Endometrium (tissue), 2 donors: ENCODE results near the gene E2F2.

Experiments
- FAIRE-seq: peaks from 2 replicates; lab custom pipeline; 2012; peaks lifted over from hg19 to GRCh38; lab: Jason Lieb, UNC
- donor health status: control.
- donor health status: control.

E2F2 gene

DNA sequence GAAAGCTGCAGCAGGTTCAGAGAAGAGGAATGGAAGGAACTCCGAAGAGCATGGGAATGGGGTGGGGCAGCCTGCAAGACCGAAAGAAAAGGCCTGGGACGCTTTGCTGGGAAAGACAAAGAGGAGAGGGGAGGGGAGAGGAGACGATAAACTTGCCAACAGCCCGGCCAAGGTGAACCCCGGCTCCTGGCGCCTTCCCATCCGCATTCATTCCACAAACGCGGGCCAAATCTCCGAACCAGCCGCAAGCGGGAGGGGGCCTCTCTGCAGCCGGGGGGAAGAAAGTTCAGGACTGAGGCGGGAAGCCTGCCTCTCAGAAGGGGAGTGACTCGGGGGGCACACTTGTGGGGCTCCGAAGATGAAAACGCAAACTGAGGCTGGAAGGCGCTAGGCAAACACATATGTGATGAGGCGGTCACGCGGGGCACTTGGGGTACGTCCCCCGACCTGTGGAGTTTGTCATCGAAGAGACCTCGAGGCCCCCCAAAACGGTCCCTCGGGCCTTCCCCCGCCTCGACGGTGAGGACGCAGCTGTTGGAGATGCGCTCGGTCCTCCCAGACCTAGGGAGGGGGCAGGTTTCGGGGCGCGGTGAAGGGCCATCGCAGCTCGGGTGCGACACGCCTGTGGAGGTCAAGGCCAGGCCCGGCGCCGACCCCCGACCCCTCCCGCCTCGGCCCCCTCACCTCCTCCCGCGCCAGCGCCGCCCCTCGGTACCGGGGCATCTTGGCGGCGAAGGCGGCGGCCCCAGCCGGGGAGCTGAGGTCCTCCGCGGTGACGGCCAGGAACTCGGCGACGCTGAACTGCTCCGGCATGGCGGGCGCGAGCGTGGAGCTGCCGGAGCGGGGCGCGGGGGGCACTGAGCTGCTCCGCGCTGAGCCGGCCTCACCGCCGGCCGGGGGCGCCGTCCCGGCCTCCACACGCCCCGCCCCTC is 47.4 kb downstream of the E2F2 start, which contains the start of gene ASAP3:
Gene ASAP3, minus strand, starts transcription at position 859 of the 932 bp plus-strand sequence. Its CDS starts 46 bp downstream, at position 813.
- FAIRE-seq, result no peak

DNA sequence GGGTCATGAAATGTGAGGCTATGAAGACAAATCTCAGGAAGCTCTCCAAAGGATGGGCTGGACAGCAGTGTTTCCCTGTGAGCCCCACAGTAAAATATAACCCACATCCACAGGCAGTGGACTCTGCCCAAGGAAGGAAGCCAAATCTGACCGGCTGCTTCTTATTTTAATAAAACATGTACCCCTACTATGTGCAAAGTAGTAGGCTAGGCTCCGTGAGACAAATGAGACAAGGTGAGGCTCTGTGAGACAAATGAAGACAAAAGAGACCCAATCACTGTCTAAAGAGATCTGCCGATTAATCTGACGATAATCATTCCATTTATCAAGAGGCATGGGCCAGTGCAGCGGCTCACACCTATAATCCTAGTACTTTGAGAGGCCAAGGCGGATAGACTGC is 49.1 kb downstream of the E2F2 start:
- FAIRE-seq, result no peak

- FAIRE-seq, result no peak
These were observed 49.9 kb downstream of the E2F2 start for GRCh38 chr1:23481026-23481597.

- FAIRE-seq, result no peak
These were observed 50.6 kb downstream of the E2F2 start for GRCh38 chr1:23480187-23481025.

DNA sequence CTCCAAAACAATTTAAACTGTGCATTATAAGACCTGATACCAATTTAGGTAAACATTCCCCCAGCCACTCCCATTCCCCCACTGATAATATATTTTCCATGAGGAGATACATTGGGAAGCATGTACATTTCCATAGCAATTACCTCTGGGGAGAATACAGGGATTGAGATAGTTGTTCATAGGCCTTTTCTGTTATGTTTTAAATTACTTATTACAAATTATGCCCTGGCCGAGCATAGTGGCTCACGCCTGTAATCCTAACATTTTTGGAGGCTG is 51.4 kb downstream of the E2F2 start:
- FAIRE-seq, result no peak

GRCh38 chr1:23478896-23479665 is 52.0 kb downstream of the E2F2 start:
- FAIRE-seq, result no peak

- FAIRE-seq, result no peak
These were observed 53.5 kb downstream of the E2F2 start for GRCh38 chr1:23477359-23478144.

GRCh38 chr1:23475641-23476040 is 55.4 kb downstream of the E2F2 start:
- no peak for FAIRE-seq

DNA sequence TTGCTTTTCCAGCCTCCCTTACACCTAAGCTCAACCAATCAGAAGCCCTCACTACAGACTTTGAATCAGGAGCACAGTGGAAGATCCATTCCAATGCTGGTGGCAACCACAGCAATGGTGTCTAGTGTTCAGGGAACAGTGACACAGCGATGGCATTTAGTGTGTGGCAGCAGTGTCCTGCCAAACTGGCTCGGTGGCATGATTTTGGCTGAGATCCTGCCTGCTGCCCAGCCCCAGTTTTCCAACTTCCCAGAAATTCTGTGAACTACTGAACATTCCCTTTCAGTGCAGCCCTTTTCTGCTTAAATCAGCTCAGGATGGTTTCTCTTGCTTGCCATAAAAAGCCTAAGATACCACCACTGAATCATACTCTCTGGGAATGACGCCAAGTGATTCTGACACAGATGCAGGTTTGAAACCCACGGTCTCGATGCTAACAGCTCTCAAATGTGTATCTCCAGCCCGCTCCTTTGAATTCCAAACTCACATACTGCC is 55.9 kb downstream of the E2F2 start:
- no peak for FAIRE-seq

- no peak for FAIRE-seq
These were observed 57.8 kb downstream of the E2F2 start for GRCh38 chr1:23473037-23473800.

DNA sequence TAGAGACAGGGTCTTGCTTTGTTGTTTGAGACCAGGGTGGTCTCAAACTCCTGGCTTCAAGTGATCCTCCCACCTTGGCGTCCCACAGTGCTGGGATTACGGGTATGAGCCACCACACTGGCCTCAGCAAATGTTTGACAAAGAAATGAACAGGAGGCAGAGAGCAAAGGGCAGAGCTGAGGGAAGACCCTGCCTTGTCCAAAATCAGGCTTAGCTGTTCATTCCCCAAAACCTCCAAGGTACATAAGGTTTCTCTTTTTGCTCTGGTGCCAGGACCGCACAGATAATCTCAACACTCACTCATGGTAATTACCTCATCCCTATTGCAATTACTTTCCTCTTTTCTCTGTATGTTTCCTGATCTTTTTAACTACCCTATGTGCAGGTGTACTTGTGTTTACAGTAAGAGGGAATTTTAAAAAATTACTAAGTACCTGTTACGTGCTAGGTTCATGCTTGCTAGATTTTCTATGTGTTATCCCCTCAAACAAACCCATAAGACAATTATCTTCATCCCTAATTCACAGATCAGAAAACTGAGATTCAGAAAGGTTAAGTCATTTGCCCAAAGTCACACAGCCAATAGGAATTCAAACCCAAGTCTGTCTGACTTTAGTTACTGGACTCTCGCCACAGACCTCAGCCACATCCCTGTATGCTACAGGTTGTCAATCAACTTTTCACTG is 58.5 kb downstream of the E2F2 start:
- FAIRE-seq, result no peak

GRCh38 chr1:23471473-23472075 is 59.5 kb downstream of the E2F2 start:
- no peak for FAIRE-seq

GRCh38 chr1:23470282-23471070 is 60.6 kb downstream of the E2F2 start:
- FAIRE-seq, result no peak

DNA sequence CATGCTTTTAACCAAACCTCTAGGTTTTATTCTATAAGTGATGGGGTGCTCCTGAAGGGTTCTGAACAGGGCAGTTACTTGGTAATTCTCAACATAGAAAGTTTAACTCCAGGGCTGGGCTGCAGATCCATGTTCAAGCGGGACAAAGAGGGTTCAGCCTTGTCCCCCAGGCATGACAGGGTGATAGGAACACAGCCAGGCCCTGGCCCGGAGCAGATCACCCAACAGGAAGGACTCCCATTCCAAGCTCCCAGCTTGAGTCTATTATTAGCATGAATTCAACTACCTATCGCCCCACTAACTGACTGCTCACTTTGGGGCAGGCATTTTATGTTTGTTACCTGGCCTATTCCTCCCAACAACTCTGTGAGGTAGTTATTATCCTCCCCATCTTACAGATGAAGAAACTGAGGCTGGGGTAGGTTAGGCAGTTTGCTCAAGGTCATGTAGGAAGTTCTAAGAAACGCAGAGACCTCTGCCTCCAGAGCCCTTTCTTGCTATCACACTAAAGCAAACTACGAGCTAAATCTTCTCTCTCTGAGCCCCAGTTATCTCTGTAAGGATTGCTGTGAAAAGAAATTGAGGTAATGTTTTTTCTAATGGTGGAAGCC is 61.6 kb downstream of the E2F2 start:
- no peak for FAIRE-seq

GRCh38 chr1:23466423-23466989 is 64.5 kb downstream of the E2F2 start:
- no peak for FAIRE-seq

DNA sequence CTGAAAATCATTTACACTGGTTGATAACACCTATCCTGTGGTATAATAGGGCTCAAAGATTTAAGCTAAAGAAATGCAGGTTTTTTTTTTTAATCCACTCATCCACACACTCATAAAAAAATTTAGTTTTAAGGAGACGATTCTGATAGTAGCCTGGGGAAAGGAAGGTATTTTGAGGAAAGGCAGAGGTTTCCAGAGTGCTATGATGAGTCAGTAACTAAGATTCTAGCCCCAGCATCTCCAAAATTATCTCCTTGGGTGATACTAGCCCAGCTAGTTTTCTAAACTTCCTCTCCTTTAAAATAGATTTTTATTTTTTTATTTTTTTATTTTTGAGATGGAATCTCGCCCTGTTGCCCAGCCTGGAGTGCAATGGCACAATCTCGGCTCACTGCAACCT is 67.7 kb downstream of the E2F2 start:
- FAIRE-seq, result no peak

- no peak for FAIRE-seq
These were observed 68.3 kb downstream of the E2F2 start for GRCh38 chr1:23462766-23463165.

GRCh38 chr1:23461050-23461449 is 70.0 kb downstream of the E2F2 start:
- FAIRE-seq, result no peak
